Measurements from ENCODE around the gene ATXN7L3.

Gene ATXN7L3

GRCh38 chr17:44212507-44213402 lies 13.1 kb upstream of the ATXN7L3 start:
- DNase-seq (ENCODE audit: low read depth), result peak; percentile 22
- TF ChIP-seq CTCF (IDR thresholded peaks at IDR 0.05; ENCODE audit: insufficient read depth, low read depth, low read length, missing control alignments), result no peak

GRCh38 chr17:44211281-44212265 lies 11.9 kb upstream of the ATXN7L3 start:
- no peak overlapping the region for H3K4me3 ChIP-seq (ENCODE audit: low read depth, low read length)
- TF ChIP-seq CTCF (IDR thresholded peaks at IDR 0.05; ENCODE audit: insufficient read depth, low read depth, low read length, missing control alignments), result no peak
- no peak for DNase-seq (ENCODE audit: low read depth)

More at GRCh38 chr17:44212507-44213402, 13.1 kb upstream of the ATXN7L3 start:
- H3K4me3 ChIP-seq (ENCODE audit: low read depth, low read length), result no peak overlapping the region

GRCh38 chr17:44210342-44211192 lies 10.9 kb upstream of the ATXN7L3 start:
- DNase-seq (ENCODE audit: low read depth), result peak; percentile 95
- H3K4me3 ChIP-seq (ENCODE audit: low read depth, low read length), result peak overlapping the region; percentile 46

GRCh38 chr17:44209786-44210341 lies 10.2 kb upstream of the ATXN7L3 start:
- TF ChIP-seq CTCF (IDR thresholded peaks at IDR 0.05; ENCODE audit: insufficient read depth, low read depth, low read length, missing control alignments), result no peak
- peak overlapping the region; percentile 46 for H3K4me3 ChIP-seq (ENCODE audit: low read depth, low read length)
- peak; percentile 72 for DNase-seq (ENCODE audit: low read depth)

More at GRCh38 chr17:44210342-44211192, 10.9 kb upstream of the ATXN7L3 start:
- peak; percentile 99 for TF ChIP-seq CTCF (IDR thresholded peaks at IDR 0.05; ENCODE audit: insufficient read depth, low read depth, low read length, missing control alignments)

GRCh38 chr17:44207743-44208142 lies 8.1 kb upstream of the ATXN7L3 start:
- DNase-seq (ENCODE audit: low read depth), result no peak
- TF ChIP-seq CTCF (IDR thresholded peaks at IDR 0.05; ENCODE audit: insufficient read depth, low read depth, low read length, missing control alignments), result no peak
- H3K4me3 ChIP-seq (ENCODE audit: low read depth, low read length), result no peak overlapping the region

- DNase-seq (ENCODE audit: low read depth), result no peak
- no peak overlapping the region for H3K4me3 ChIP-seq (ENCODE audit: low read depth, low read length)
- no peak for TF ChIP-seq CTCF (IDR thresholded peaks at IDR 0.05; ENCODE audit: insufficient read depth, low read depth, low read length, missing control alignments)
Observed at GRCh38 chr17:44207319-44207718, 7.6 kb upstream of the ATXN7L3 start.
